NCI-H524 (cell line): ENCODE results near the gene HSPA12A.

Experiments
- DNase-seq, 2 experiments: peaks; one replicate each; lab custom pipeline; 2025; lab: John Stamatoyannopoulos, UW

HSPA12A gene

GRCh38 chr10:116668018-116668417, 74.3 kb downstream of the HSPA12A start:
- DNase-seq = no peak

GRCh38 chr10:116667484-116667883, 74.9 kb downstream of the HSPA12A start:
- DNase-seq = no peak

GRCh38 chr10:116665541-116666125, 76.7 kb downstream of the HSPA12A start:
- DNase-seq = no peak

- no peak for DNase-seq
Observed at GRCh38 chr10:116664631-116665030, 77.7 kb downstream of the HSPA12A start.

GRCh38 chr10:116663342-116663741, 79.0 kb downstream of the HSPA12A start:
- no peak for DNase-seq

- DNase-seq = no peak
Observed at GRCh38 chr10:116660860-116661259, 81.5 kb downstream of the HSPA12A start.

GRCh38 chr10:116659049-116659670, 83.2 kb downstream of the HSPA12A start:
- DNase-seq = no peak

- DNase-seq = no peak
Observed at GRCh38 chr10:116657863-116658551, 84.4 kb downstream of the HSPA12A start.

- no peak for DNase-seq
Observed at GRCh38 chr10:116656044-116656443, 86.3 kb downstream of the HSPA12A start.

- DNase-seq = no peak
Observed at GRCh38 chr10:116655568-116655967, 86.8 kb downstream of the HSPA12A start.

GRCh38 chr10:116654816-116655215, 87.5 kb downstream of the HSPA12A start:
- no peak for DNase-seq

- no peak for DNase-seq
Observed at GRCh38 chr10:116653885-116654284, 88.5 kb downstream of the HSPA12A start.

- no peak for DNase-seq
Observed at GRCh38 chr10:116648903-116649302, 93.5 kb downstream of the HSPA12A start.

GRCh38 chr10:116646502-116646901, 95.9 kb downstream of the HSPA12A start:
- no peak for DNase-seq

GRCh38 chr10:116637830-116638229, 104.5 kb downstream of the HSPA12A start:
- no peak for DNase-seq

- DNase-seq = no peak
Observed at GRCh38 chr10:116636976-116637375, 105.4 kb downstream of the HSPA12A start.

GRCh38 chr10:116636385-116636784, 106.0 kb downstream of the HSPA12A start:
- no peak for DNase-seq

- DNase-seq = no peak
Observed at GRCh38 chr10:116634126-116634975, 108.0 kb downstream of the HSPA12A start.

GRCh38 chr10:116633216-116633600, 109.2 kb downstream of the HSPA12A start:
- DNase-seq = no peak

- DNase-seq = no peak
Observed at GRCh38 chr10:116632596-116633215, 109.7 kb downstream of the HSPA12A start.

GRCh38 chr10:116631871-116632295, 110.5 kb downstream of the HSPA12A start:
- DNase-seq = no peak

- no peak for DNase-seq
Observed at GRCh38 chr10:116630020-116630419, 112.3 kb downstream of the HSPA12A start.
